BE2C (cell line): Measurements from ENCODE around the gene SEM1.
"Not testable (repeated sequence)": the region's sequence is repeated elsewhere in the genome, so short reads cannot be mapped to it uniquely, and the experiment has no call there.

Source experiments
- DNase-seq: peaks from one replicate; pipeline ENCODE4 v3.0.0-alpha.2; 2020
- H3K27me3 ChIP-seq: fragments of 250-450 bp; sonication (Bioruptor Pico); 2 replicates; pipeline ENCODE4 v1.5.1; 2020; ENCODE audit warnings: mild to moderate bottlenecking
- H3K36me3 ChIP-seq: fragments of 250-450 bp; sonication (Bioruptor Pico); 2 replicates; pipeline ENCODE4 v1.5.1; 2020; ENCODE audit warnings: mild to moderate bottlenecking
- H3K4me1 ChIP-seq: fragments of 250-450 bp; sonication (Bioruptor Pico); 2 replicates; pipeline ENCODE4 v1.5.1; 2020
- H3K4me3 ChIP-seq: 2 replicates; pipeline ENCODE4 v1.5.1; 2011; ENCODE audit warnings: low read depth, low read length
- H3K9me3 ChIP-seq: fragments of 250-450 bp; sonication (Bioruptor Pico); 2 replicates; pipeline ENCODE4 v1.5.1; 2020
- CTCF ChIP-seq: IDR thresholded peaks from 2 replicates; pipeline ENCODE4 v1.5.1; 2012; ENCODE audit warnings: mild to moderate bottlenecking, low read depth, low read length

SEM1 gene

GRCh38 chr7:96663871-96664445 lies 45.7 kb downstream of the SEM1 start:
- Histone ChIP-seq H3K4me3 (no peak overlapping the region), H3K36me3 (no peaks in the 10 kb centered on the region), H3K4me1 (0 out of 2 replicates have a peak, but pooled peaks cover under 1% of the 10 kb centered on the region), H3K9me3 (no peaks in the 10 kb centered on the region; the same call in 1 of the 2 replicates), H3K27me3 (no peaks in the 10 kb centered on the region)
- TF ChIP-seq CTCF: no peak
- no peak for DNase-seq

DNA sequence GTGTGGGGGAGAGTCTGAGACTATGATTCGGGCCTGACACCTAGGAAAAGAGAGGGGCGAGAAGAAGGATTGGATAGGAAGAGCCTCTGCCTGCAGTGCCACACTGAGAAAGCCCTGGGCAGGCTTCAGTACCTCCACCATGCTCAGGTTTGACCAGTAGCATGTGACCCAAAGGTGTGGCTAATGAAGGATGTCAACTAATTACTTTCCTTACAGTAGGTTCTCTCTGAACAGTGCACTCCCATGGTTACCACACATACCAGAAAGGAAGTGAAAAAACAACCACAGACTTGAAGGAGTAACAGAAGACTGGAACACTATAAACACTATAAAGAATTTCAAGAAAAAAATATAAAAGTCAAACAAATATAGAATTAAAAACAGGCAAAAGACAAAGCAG lies 46.2 kb downstream of the SEM1 start:
- H3K36me3 ChIP-seq: no peaks in the 10 kb centered on the region
- no peaks in the 10 kb centered on the region; the same call in 1 of the 2 replicates for H3K9me3 ChIP-seq
- H3K4me1 ChIP-seq: no peaks in the 10 kb centered on the region
- TF ChIP-seq CTCF: no peak
- no peak for DNase-seq
- no peaks in the 10 kb centered on the region for H3K27me3 ChIP-seq
- no peak overlapping the region for H3K4me3 ChIP-seq

DNA sequence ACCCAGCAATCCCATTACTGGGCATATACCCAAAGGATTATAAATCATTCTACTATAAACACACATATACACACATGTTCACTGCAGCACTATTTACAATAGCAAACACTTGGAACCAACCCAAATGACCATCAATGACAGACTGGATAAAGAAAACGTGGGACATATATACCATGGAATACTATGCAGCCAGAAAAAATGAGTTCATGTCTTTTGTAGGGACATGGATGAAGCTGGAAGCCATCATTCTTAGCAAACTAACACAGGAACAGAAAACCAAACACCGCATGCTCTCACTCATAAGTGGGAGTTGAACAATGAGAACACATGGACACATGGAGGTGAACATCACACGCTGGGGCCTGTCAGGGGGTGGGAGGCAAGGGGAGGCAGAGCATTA lies 47.5 kb downstream of the SEM1 start:
- not testable (repeated sequence) for H3K4me1 ChIP-seq

GRCh38 chr7:96658022-96658412 lies 51.6 kb downstream of the SEM1 start:
- H3K36me3 ChIP-seq: no peaks in the 10 kb centered on the region
- no peaks in the 10 kb centered on the region; the same call in 1 of the 2 replicates for H3K9me3 ChIP-seq
- TF ChIP-seq CTCF: no peak
- H3K27me3 ChIP-seq: no peaks in the 10 kb centered on the region
- DNase-seq: no peak
- H3K4me1 ChIP-seq: no peaks in the 10 kb centered on the region
- no peak overlapping the region for H3K4me3 ChIP-seq

More for the DNA sequence above, 47.5 kb downstream of the SEM1 start:
- not testable (repeated sequence) for H3K9me3 ChIP-seq, DNase-seq, H3K4me3 ChIP-seq, H3K36me3 ChIP-seq, H3K27me3 ChIP-seq

DNA sequence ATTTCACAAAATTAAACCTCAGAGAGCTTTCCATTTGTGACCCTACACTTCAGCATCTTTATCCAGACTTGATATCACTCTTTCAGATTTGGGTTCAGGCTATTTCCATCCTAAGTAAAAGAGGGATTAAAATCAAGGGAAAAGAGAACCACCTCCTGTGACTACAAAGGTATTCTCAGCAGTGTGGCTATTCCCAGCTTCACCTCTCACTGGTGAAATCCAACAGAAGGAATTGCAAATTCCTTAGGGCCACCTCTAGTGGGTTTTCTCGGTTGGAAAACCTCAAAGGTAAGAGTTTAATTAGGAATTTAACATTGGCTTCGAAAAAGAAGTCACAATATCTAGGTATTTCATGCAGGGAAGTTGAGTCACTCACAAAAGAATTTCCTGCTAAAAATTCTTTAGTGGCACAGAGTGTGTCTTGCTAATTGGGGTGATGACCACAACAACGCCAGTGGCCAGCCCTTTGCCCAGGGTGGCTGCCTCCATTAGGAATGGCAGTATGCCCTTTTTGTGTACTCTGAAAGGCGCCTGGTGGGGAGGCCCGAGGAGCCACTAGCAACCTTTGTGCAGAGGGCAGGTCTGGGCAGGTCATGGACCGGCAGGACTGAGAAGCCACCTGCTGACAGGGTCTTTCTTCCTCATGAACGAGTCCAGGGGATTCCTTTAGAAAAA lies 52.2 kb downstream of the SEM1 start:
- no peaks in the 10 kb centered on the region for H3K36me3 ChIP-seq
- no peak for TF ChIP-seq CTCF
- no peak overlapping the region for H3K4me3 ChIP-seq
- H3K27me3 ChIP-seq: no peaks in the 10 kb centered on the region
- no peaks in the 10 kb centered on the region; the same call in 1 of the 2 replicates for H3K9me3 ChIP-seq
- no peaks in the 10 kb centered on the region for H3K4me1 ChIP-seq
- DNase-seq: no peak

DNA sequence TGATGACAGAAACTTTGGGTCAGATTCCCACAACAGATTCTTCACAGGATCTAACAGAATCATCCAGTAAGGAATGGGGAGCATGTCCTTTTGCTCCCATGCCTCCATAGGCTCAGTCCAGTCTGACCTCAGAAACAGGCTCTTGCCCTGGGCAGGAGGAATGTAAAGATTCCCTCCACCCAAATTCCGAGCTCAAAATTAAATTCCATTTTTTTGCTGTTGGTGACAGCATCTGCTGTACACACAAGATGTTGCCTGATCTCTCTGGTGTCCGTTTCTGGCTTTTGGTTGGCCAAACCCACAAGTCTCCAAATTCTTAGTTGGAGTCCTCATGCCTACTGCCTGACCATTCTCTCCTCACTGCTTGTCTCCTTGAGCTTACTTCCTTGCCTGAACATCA lies 53.7 kb downstream of the SEM1 start:
- H3K4me3 ChIP-seq: no peak overlapping the region
- H3K9me3 ChIP-seq: no peaks in the 10 kb centered on the region
- H3K4me1 ChIP-seq: no peaks in the 10 kb centered on the region
- no peak for TF ChIP-seq CTCF
- no peaks in the 10 kb centered on the region for H3K27me3 ChIP-seq
- H3K36me3 ChIP-seq: no peaks in the 10 kb centered on the region
- no peak for DNase-seq
